CD1c-positive myeloid dendritic cell (primary cell): ENCODE data around the gene DFFB.

Experiments used
- DNase-seq: peaks from one replicate; pipeline ENCODE4 v3.0.0-alpha.2; 2016; ENCODE audit errors: extremely low spot score

DFFB gene

DNA sequence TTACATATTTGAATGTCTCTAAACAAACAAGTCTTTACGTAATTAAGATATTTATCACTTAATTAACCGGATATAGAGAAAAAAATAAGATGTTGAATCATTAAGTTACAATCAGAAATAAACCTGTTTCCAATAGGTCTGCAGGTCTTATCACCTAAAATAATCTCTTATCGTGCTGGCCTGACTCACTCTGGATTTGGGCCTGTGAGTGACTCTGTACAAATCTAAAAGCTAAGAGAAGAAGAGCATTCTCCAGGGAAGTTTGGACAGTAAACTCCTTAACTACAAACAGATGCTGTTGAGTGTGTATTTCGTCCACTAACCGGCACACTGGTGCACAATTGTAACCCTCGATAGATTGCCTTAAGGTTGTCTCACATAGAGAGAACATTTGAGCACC is 25.6 kb upstream of the DFFB start:
- no peak for DNase-seq

DNA sequence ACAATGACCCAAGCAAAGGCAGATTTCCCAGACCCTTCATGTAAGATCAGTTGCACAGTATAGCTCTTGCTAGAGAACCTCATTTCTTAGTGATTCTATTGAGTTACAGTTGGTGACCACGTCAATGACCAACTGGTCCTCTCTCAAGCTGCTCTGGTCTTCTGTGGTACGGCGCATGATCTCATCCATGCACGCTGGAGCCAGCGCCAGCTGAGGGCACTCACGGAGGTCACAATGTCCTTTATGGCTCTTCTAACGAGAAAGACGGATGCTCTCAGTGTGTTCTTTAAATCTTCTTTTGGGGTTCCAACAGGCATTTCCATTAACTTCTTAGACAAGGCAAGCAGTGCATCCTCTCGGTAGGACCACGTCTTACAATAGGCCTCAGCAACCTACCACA is 22.6 kb upstream of the DFFB start:
- DNase-seq, result no peak

DNA sequence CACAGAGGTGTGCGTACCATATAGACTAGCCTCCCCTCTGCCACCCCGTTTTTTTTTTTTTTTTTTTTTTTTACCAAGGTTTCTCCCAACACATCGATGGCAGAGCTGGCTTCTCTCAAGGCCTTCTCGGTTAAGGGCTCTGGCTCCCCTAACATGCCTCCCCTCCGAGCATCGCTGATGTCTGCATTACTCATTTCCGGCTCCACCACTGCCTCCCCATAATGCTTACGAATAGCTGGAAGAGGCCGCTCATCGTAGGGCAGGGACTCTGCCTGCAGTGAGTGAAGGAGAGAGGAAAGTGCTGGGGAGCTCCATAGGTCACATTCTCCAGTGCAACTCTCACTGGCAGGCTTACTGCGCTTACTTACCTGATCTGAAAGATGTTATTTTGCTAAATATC is 20.9 kb upstream of the DFFB start:
- no peak for DNase-seq

DNA sequence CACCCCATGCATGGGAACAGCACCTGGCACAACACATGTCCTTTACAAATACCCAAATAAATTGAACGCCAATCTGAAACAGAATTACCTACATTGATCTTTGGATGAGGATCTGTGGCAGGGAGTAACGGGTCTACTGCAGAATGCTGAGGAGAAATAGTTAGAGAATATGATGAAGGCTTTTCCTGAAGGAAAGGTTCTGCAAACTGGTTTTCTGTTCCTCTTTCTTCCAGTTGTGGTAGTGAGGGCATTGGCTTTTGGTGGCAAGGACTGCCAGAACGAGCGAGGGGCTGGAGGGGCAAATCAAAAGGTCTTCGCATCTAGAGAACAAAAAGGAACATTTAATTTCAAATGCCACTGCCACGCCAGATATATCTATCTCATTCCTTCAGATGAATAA is 20.1 kb upstream of the DFFB start:
- no peak for DNase-seq

DNA sequence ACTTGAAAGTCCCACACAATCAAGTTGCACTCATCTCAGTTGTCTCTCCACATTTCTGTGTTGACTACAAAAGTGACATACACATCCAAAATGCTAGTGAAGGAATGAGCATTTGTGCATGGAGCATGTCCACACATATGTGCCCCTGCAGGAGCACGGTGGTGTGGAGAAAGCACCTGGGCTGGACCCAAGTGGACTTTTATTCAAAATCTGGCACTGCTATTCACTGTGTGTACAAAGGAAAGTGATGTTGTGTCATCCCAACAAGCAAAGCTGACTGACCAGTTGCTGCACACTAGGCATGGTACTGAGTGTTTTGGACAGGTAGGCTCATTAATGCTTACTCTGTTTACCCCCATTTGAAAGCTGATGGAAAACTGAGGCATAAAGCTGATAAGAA is 19.6 kb upstream of the DFFB start:
- DNase-seq, result no peak

DNA sequence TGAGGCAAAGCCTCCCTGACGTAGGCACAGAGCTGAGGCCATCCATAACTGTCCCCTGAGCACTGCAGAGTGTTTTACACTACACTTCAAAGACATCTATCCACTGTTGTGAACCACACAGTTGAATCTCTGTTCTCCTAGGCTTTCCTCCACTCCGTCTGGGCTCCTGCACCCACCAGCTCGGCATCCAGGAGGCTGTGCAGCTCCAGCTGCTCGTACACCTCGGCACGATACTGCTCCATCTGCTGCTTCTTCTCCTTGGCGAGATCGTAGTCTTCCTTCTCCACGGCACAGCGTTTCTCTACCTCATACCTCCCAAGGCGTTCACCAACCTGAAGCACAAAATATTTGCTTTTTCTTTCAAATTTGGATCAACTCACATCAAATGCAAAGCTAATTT is 18.5 kb upstream of the DFFB start:
- DNase-seq, result no peak

DNA sequence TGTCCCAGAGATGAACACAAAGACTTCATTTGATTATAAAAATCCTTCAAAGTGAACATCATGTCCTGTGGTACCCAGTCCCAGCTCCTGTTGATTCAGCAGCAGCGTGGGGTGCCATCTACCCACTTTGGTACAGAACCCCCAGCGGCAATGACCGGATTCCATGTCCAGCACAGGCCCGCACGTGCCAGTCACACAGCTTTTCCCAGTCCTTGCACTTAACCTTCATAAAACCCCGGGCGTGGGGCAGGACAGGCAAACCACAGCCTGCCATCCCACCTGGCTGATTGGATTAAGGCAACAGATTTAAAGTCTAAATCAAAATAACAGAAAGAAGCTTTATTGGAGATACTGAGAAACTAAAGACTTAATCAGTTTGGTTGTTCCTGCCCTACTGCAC is 15.8 kb upstream of the DFFB start:
- DNase-seq, result no peak

DNA sequence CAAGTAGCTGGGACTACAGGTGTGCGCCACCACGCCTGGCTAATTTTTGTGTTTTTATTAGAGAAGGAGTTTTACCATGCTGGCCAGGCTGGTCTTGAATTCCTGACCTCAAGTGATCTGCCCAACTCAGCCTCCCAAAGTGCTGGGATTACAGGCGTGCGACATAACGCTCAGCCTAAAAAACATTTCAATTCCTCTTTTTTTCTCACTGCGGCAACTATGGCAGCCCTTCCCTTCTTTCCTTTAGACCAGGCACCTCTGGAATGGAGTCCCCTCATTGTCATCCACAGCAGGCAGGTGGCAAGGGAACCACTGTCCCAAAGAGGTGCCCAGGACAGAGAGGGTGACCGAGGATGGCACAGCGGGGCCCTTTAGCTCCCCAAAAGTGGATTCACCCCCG is 14.4 kb upstream of the DFFB start:
- DNase-seq, result peak; percentile 11

DNA sequence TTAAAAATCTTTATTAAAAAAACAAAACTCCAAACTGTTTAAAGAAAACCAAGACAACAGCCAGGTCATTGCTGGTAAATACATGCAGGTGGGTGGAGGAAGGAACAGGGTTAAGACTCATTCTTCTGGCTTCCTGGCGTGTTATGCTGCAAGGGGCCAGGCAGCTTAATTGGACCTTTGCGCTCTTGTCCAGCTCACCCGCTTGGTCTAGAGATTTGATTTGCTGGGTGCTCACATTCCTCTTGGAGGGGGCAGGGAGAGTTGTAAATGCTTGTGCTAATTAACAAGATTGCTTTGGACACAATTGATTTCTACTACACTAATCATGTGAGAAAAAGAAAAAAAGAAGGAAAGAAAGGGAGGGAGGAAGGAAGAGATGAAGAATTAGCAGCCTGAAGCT is 10.7 kb upstream of the DFFB start:
- DNase-seq, result no peak

DNA sequence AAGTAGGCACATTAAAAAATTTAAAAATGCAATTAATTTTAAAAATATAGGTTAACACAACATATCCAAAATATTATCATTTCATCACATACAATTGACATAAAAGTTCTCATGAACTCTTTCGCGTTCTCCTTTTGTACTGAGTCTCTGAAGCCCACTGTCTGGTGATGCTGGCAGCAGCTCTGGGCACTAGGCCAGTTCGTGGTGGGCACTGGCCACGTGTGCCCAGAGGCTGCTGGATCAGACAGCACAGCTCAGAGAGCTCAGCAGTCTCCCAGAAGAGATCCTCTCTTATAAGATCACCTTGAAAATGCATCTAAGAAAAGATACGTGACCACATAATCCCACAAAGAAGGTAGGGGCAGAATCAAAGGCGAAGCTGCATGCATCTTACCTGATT is 10.2 kb upstream of the DFFB start:
- DNase-seq, result no peak

DNA sequence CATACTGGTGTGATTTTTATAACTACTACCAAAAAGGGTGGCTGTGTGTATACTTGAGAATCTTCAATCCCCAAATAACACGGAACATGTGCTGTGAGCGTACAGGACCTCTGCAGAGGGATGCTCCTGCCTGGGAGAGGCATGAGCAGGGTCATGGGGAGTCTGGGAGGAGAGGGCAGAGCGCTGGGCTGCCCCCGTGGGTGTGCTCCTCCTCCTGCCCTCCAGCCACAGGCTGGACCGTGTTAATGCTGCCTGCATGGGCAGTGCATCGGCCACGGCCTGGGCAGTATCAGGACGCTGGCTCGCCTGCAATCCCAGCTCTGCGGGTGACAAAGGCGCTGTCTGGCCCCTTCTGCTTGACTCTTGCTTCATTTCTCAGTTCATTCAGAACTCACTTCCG is 6.4 kb upstream of the DFFB start:
- no peak for DNase-seq

DNA sequence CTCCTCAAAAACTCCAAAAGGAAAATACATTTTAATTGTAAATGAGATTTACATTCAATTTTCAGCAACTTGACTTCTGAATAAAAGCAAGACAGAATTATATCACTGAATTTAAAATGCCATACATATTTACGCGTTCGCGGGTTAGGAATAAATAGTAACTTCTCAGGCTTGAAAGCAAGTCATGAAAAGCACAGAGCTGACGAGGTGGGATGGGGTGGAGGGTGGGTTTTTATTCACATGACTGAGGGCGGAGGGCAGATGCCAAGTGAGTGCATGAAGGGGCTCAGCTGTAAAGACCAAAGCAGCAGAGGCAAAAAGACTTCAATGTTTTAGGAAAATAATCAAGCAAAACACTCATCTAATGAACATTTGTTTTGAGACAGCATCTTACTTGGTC is 6.0 kb upstream of the DFFB start:
- DNase-seq, result no peak

DNA sequence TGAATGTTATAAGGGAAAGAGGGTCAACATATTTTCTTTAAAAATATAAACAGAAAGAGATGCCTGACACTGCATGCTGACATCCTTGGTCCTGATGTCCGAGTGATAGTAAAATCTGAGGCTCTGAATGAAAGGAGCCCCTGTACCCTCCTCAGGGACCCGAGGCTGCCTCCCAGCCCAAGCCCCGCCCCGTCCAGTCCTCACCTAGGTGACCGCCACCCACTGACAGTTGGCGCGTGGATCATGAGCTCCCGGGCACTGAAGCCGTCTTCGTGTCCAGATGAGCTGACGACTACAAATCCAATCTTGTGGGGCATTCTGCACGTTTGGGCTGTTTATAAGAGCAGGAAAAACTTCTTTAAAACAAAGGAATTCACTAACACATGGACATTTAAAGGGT is 5.2 kb upstream of the DFFB start:
- no peak for DNase-seq

DNA sequence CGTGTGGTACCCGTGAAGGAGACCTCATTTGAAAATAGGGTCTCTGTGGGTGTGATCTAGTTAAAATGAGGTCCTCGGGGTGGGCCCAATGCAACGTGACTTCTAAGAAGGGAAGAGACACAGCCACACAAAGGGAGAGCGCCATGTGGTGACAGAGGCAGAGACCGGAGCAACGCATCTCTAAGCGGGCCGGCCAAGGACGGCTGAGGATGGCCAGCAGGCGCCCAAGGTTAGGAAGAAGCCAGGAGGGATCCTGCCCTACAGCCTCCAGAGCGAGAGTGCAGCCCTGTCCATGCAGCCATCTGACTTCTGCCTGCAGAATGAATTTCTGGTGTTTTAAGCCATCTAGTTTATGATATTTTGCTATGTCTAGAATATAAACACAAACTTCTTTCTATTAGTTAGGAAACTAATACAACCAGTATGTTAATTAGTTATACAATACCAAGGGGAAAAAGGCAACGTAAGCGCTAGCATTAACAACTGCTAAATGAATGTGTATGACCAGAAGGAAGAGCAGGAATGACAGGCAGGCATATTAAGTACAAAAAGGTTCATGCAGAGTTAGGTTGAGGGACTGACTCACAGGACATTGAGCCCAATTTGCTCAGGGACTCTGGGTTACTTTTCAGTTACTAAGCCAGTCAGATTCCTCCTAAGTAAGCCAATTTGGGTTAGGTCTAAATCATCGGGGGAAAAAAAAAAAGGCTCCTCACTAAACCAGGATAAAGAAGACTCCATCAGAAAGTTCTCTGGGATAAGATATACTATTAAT is 4.4 kb upstream of the DFFB start:
- no peak for DNase-seq

DNA sequence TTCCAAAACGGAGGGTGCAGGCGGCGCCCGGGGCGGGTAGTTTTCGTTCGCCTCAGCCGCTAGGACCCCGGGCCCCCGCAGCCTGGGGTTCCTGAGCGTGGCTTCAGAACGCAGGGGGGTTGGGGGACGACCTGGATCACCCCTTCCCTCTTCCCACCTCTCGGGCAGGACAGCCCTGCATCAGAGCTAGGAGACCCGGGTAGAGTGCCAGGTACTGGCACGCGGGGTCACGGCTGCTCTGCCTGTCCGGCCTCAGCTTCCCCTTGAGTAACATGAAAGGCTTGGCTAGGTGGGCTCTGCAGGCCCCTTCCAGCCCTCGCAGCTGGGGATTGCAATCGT is 484 bp downstream of the DFFB start:
- no peak for DNase-seq

DNA sequence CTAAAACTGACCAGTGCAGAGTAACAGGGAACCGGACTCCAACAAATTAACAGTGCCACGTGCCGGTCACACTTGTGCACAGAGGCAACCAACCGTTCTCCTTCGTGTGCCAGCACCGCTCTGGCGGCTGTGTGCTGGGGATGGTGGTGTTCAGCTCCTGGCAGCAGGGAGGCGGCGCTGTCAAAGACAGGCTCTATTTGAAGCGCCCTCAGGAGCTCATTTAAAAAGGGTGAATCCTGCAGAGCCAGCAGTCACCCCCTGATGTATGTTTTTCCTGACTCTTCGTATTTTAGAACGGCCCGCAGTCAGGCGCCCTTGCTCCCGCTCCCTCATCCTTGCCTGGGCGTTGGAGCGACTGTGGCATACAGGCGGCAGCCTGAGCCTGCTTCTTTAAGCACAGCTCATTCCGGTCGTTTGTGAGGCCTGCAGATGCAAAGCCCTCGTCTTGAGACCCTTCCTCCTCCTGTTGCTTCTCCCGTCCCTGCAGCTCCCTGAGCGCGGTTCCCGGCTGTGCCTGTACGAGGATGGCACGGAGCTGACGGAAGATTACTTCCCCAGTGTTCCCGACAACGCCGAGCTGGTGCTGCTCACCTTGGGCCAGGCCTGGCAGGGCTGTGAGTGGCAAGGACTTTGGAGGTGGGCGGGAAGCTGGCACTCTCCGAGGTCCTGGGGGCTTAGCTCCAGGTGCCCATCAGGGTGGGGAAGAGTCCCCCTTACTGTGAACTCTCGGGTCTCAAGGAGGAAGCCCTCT is 1.1 kb downstream of the DFFB start:
- no peak for DNase-seq

DNA sequence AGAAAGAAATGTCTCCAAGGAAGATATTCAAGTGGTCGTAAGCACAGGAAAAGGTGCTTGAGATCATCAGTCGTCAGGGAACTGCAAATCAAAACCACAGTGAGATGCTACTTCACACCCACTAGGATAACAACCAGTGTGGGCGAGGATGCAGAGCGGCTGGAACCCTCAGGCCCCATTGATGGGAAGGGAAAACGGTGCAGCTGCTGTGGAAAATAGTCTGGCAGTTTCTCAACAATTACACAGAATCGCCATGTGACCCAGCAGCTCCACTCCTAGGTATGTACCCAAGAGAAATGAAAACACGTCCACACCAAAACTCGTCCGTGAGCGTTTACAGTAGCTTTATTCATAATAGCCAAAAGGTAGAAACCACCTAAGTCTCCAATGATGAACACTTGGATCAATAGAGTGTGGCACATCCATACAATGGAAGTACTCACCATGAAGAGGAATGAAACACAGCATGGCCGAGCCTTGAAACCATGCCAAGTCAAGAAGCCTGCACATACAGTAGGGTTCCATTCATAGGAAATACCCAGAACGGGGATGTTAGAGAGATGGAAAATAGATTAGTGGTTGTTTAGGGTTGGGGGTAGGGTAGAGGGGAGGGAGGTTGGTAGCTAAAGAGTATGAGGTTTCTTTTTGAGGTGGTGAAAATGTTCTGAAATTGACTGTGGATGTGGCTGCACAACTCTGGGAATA is 6.1 kb downstream of the DFFB start:
- DNase-seq, result no peak

DNA sequence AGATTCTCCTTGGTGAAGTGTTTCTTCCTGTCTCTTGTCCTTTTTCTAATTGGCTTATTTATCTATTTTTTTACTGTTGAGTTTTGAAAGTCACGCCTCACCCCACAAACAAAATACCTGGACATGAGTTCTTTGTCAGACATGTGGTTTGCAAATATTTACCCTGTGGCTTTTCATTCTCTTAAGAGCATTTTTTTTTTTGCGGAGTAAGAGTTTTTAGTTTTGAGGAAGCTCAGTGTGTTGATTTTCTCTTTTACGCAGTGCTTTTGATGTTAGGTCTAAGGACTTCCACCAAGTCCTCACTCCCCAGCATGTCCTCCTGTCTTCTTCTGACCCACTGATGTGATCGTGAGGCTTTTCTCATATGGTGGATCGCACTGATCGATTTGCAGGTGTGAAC is 7.6 kb downstream of the DFFB start:
- DNase-seq, result no peak

DNA sequence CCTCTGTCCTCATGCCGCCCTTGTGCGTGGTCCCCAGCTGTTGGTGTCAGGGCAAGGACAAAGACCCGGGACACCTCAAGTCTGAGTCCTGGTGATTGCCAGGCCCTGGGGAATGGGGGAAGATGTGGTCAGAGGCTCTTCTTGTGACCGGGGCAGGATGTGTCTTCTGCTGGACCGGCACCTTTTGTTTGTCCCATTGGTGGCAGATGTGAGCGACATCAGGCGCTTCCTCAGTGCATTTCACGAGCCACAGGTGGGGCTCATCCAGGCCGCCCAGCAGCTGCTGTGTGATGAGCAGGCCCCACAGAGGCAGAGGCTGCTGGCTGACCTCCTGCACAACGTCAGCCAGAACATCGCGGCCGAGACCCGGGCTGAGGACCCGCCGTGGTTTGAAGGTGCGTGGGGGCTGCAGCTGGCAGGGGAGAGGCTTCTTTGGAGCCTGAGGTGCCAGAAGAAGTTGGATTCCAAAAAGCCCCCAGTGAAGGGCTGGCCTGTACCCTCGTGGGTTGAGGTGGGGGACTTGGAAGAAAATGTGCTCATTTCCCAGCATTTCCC is 8.4 kb downstream of the DFFB start:
- no peak for DNase-seq

DNA sequence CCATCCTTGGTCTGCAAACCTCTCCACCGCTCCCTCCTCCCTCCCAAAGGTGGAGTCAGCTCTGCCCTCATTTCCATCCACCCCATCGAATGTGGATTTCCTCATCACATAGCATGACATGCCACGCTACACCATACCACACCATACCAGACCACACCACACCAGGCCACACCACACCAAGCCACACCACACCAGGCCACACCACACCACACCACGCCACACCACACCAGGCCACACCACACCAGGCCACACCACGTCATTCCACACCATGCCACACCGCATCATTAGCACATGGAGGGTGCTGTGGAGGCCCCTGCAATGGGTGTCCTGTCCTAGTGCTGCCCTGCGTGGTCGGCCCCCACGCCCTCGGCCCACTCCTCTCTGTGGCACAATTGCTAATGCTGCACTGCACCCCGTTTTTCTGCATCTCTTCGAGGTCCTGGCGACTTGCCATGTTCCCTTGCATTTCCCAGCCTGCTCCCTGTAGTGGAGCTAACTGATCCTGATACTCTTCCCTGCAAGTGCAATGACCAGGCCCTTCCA is 11.3 kb downstream of the DFFB start:
- no peak for DNase-seq

DNA sequence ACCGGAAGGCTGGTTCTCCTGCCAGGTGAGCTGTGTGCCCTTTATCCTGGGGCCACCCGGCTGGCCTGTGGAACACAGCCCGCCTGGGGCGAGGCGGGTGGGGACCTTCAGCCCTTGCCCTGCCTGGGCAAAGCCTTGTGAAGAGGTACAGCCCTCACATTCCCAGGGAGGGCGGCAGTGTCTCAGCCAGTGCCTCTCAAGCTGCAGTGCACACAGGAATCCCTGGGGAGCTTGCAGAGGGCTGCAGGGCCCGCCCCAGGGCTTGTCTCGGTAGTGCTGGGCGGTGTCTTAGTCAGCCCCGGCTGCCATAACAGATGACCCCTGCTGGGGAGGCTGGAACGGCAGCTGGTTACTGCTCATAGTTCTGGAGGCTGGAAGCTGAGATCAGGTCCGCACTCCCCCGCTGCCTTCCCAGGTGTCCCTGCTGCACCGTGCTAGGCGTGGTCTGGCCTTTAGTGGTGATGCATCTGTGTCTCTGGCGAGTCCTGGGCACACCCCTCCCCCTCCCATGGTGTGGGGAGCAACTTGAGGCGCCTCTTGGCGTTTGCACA is 12.6 kb downstream of the DFFB start:
- DNase-seq, result no peak

DNA sequence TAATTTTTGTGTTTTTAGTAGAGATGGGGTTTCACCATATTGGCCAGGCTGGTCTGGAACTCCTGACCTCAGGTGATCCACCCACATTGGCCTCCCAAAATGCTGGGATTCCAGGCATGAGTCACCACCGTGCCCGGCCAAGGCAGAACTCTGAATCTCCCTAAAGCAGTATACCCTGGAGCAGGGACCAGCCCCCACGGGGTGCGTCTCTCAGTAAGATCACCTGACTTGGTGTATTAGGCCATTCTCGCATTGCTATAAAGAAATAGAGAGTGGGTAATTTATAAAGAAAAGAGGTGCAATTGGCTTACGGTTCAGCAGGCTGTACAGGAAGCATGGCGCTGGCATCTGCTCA is 14.2 kb downstream of the DFFB start:
- no peak for DNase-seq
